Karpas-422 (cell line): ENCODE measurements around the gene POGLUT2. TPM values are rescaled to one million over a fixed set of nuclear protein-coding genes. Genes with fewer than 3 reads are reported as not detected.
"Not testable (repeated sequence)": the region's sequence is repeated elsewhere in the genome, so short reads cannot be mapped to it uniquely, and the experiment has no call there.

Experiments used
- DNase-seq: peaks from one replicate; pipeline ENCODE4 v3.0.0-alpha.2; 2015
- H2AFZ ChIP-seq: fragments of 200-600 bp; sonication (generic); 2 replicates; pipeline ENCODE4 v1.6.1; 2014; ENCODE audit warnings: antibody characterized with exemption, low read length, mixed read lengths
- H3K27ac ChIP-seq: fragments of 200-600 bp; sonication (generic); 2 replicates; pipeline ENCODE4 v1.5.1; 2014; ENCODE audit warnings: mild to moderate bottlenecking, low read length, moderate library complexity
- H3K27me3 ChIP-seq: fragments of 200-600 bp; sonication (generic); 2 replicates; pipeline ENCODE4 v1.6.1; 2014; ENCODE audit warnings: low read length, mixed read lengths
- H3K36me3 ChIP-seq: fragments of 200-600 bp; sonication (generic); 2 replicates; pipeline ENCODE4 v1.6.1; 2014; ENCODE audit warnings: low read length, mixed read lengths; ENCODE audit not compliant: insufficient read depth
- H3K4me1 ChIP-seq: fragments of 200-600 bp; sonication (generic); 2 replicates; pipeline ENCODE4 v1.6.1; 2014; ENCODE audit warnings: mild to moderate bottlenecking, low read length, mixed read lengths
- H3K4me2 ChIP-seq: fragments of 200-600 bp; sonication (generic); 2 replicates; pipeline ENCODE4 v1.6.1; 2014; ENCODE audit warnings: low read length, low read depth, mild to moderate bottlenecking; ENCODE audit not compliant: poor library complexity, severe bottlenecking
- H3K4me3 ChIP-seq: fragments of 200-600 bp; sonication (generic); 2 replicates; pipeline ENCODE4 v1.5.1; 2014; ENCODE audit warnings: mild to moderate bottlenecking, antibody characterized with exemption, low read length, mixed read lengths
- H3K79me2 ChIP-seq: fragments of 200-600 bp; sonication (generic); 2 replicates; pipeline ENCODE4 v1.6.1; 2014; ENCODE audit warnings: mild to moderate bottlenecking, low read length, mixed read lengths
- H3K9ac ChIP-seq: fragments of 200-600 bp; sonication (generic); 2 replicates; pipeline ENCODE4 v1.6.0; 2014; ENCODE audit warnings: low read length
- H3K9me2 ChIP-seq: fragments of 200-600 bp; sonication (generic), shearing (Covaris generic); replicated peaks from 2 replicates; pipeline ENCODE4 v1.6.0; 2014; ENCODE audit warnings: mild to moderate bottlenecking, low read length, moderate library complexity; ENCODE audit not compliant: insufficient read depth
- H3K9me3 ChIP-seq: fragments of 300-700, 200-600 bp; sonication (generic); 2 replicates; pipeline ENCODE4 v1.6.1; 2014; ENCODE audit warnings: low read length, mixed read lengths
- H4K20me1 ChIP-seq: fragments of 200-600 bp; sonication (generic); 2 replicates; pipeline ENCODE4 v1.6.1; 2014; ENCODE audit warnings: mild to moderate bottlenecking, antibody characterized with exemption, low read length, low read depth; ENCODE audit not compliant: insufficient read depth
- total RNA-seq: library from RNA; depleted of rRNA; stranded (reverse); fragments of >200 nt; shearing (Covaris generic); gene quantifications from 2 replicates; pipeline ENCODE4 v1.2.3, GENCODE V29; 2014; ENCODE audit warnings: low replicate concordance

Gene POGLUT2
- total RNA-seq, 1 experiment from 2014 or later, result not detected

- Histone ChIP-seq H3K27me3 (no peaks in the 10 kb centered on the region), H3K36me3 (no peaks in the 10 kb centered on the region), H3K9ac (no peak overlapping the region), H3K4me1 (no peaks in the 10 kb centered on the region), H3K27ac (no peak overlapping the region), H3K79me2 (no peaks in the 10 kb centered on the region), H3K9me3 (no peaks in the 10 kb centered on the region), H4K20me1 (no peaks in the 10 kb centered on the region), H3K4me3 (no peak overlapping the region), H3K9me2 (no peaks in the 10 kb centered on the region), H3K4me2 (no peak overlapping the region), H2AFZ (no peak overlapping the region)
- DNase-seq, result no peak
Observed at GRCh38 chr13:102793611-102794355, 5.0 kb downstream of the POGLUT2 start.

- Histone ChIP-seq H3K9me2 (no peaks in the 10 kb centered on the region), H3K9me3 (no peaks in the 10 kb centered on the region)
Observed at GRCh38 chr13:102792396-102792795, 6.4 kb downstream of the POGLUT2 start.

DNA sequence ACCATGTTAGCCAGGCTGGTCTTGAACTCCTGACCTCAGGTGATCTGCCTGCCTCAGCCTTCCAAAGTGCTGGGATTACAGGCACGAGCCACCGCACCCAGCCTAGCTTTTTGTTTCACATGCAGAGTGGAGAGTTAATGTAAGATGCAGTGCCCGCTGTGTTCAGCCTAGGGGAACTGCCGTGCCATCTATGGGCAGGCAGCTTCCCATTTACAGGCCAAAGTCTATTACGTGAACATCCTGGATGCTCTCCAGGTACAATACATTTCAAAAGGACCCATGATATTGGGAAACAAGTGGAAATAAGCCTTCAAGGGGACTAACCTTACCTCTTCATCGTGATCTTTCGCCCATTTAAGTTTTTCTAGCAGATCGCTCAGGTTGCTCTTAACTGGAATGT, 10.1 kb downstream of the POGLUT2 start:
- H3K4me1 ChIP-seq, result no peaks in the 10 kb centered on the region
- H3K79me2 ChIP-seq, result no peaks in the 10 kb centered on the region
- H3K4me2 ChIP-seq, result no peak overlapping the region
- H3K27me3 ChIP-seq, result no peaks in the 10 kb centered on the region
- DNase-seq, result no peak
- no peaks in the 10 kb centered on the region for H3K9me3 ChIP-seq
- H2AFZ ChIP-seq, result no peak overlapping the region
- no peaks in the 10 kb centered on the region for H3K9me2 ChIP-seq
- no peak overlapping the region for H3K9ac ChIP-seq
- H3K36me3 ChIP-seq, result no peaks in the 10 kb centered on the region
- H4K20me1 ChIP-seq, result no peaks in the 10 kb centered on the region
- no peak overlapping the region for H3K4me3 ChIP-seq
- H3K27ac ChIP-seq, result no peak overlapping the region

More at GRCh38 chr13:102792396-102792795, 6.4 kb downstream of the POGLUT2 start:
- Histone ChIP-seq H3K9ac (no peak overlapping the region), H2AFZ (no peak overlapping the region), H3K4me2 (no peak overlapping the region), H3K4me1 (no peaks in the 10 kb centered on the region), H3K79me2 (no peaks in the 10 kb centered on the region), H4K20me1 (no peaks in the 10 kb centered on the region), H3K27me3 (no peaks in the 10 kb centered on the region), H3K36me3 (no peaks in the 10 kb centered on the region), H3K27ac (no peak overlapping the region), H3K4me3 (no peak overlapping the region)
- DNase-seq, result no peak

DNA sequence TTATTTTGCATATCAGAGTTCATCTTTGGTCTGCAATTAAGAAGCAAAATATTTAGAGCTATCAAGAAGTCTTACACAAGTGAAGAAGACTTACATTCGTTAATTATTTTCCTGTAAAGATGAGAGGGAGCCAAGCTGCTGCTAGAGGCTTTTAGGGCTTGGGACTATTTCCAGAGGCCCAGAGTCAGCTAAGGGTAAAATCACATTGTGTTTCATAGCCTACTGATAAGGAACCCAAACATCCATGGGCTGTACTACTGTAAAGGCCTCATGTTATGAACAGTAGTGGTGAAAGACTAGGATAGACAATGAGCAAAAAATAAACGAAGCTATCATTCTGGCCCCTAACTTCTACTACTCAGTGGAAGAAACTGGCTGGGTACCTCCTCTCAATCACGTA, 14.3 kb downstream of the POGLUT2 start:
- Histone ChIP-seq H3K4me3 (no peak overlapping the region), H3K9me3 (no peaks in the 10 kb centered on the region), H4K20me1 (no peaks in the 10 kb centered on the region), H3K9me2 (no peaks in the 10 kb centered on the region), H3K9ac (no peak overlapping the region), H3K27ac (no peak overlapping the region), H3K4me1 (no peaks in the 10 kb centered on the region), H3K4me2 (no peak overlapping the region), H2AFZ (peak overlapping the region; percentile 63; the same call in 1 of the 2 replicates), H3K79me2 (no peaks in the 10 kb centered on the region), H3K36me3 (no peaks in the 10 kb centered on the region), H3K27me3 (no peaks in the 10 kb centered on the region)
- no peak for DNase-seq

DNA sequence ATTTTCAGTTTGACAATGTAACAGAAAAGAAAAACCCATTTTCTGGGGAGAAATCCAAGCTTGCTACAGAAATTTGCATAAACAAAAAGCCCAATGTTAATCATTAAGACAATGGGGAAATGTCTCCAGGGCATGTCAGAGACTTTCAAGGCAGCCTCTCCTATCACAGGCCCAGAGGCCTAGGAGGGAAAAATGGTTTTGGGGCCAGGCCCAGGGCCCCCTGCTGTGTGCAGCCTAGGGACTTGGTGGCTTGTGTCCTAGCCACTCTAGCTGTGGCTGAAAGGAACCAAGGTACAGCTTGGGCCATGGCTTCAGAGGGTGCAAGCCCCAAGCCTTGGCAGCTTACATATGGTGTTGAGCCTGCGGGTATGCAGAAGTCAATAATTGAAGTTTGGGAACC, 17.2 kb downstream of the POGLUT2 start:
- H3K79me2 ChIP-seq, result no peaks in the 10 kb centered on the region
- H3K4me3 ChIP-seq, result no peak overlapping the region
- no peaks in the 10 kb centered on the region for H3K36me3 ChIP-seq
- H3K27me3 ChIP-seq, result no peaks in the 10 kb centered on the region
- no peaks in the 10 kb centered on the region for H3K4me1 ChIP-seq
- H4K20me1 ChIP-seq, result no peaks in the 10 kb centered on the region
- H3K9me2 ChIP-seq, result no peaks in the 10 kb centered on the region
- no peaks in the 10 kb centered on the region for H3K9me3 ChIP-seq
- no peak overlapping the region for H3K9ac ChIP-seq
- H2AFZ ChIP-seq, result no peak overlapping the region
- no peak for DNase-seq
- no peak overlapping the region for H3K4me2 ChIP-seq
- no peak overlapping the region for H3K27ac ChIP-seq

DNA sequence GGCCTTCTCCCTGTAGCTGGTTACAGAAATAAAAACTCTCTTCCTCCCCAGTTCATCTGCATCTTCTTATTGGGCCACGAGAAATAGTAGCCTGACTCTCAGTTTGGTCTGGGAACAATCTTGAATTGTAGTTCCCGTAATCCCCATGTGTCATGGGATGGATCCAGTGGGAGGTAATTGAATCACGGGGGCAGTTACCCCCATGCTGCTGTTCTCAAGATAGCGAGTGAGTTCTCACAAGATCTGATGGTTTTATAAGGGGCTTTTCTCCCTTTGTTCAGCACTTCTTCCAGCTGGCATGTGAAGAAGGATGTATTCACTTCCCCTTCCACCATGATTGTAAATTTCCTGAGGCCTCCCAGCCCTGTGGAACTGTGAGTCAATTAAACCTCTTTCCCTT, 18.1 kb downstream of the POGLUT2 start:
- H3K4me1 ChIP-seq, H3K9ac ChIP-seq, H3K4me3 ChIP-seq, H3K27me3 ChIP-seq, H3K4me2 ChIP-seq, H3K9me3 ChIP-seq, H3K79me2 ChIP-seq, H3K27ac ChIP-seq, DNase-seq, H4K20me1 ChIP-seq, H2AFZ ChIP-seq, H3K36me3 ChIP-seq, H3K9me2 ChIP-seq: not testable (repeated sequence)

DNA sequence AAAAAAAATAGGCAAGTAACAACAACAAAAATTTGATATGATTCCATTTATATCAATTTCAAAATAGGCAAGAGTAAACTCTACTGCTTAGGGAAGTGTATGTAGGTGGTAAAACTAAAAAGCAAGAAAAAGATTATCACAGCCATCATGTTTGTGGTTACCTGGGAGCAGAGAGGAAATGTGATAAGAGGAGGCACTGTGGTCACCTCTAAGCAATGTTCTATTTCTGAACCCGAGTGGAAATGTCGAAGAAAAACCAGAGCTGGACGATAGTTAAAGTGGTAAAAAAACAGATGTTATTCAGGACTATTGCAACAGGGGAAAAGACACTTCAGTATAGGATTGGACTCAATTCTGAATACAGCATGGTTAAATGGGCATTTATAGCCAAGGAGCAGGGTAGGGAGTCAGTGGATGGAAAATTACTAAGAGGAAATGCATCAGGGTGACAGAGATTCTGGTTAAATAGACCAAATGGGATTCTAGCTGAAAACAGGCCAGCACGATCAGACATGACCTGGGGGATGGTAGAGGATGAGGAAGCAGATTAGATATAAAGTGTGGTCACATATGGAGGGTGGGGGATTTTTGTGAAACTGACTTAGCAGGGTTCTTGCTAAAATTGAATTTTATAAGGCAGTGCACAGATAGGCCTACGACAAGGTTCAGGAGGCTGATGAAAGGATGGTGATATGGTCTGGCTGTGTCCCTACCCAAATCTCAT, 19.2 kb downstream of the POGLUT2 start:
- Histone ChIP-seq H4K20me1 (no peaks in the 10 kb centered on the region), H3K36me3 (no peaks in the 10 kb centered on the region), H3K9ac (no peak overlapping the region), H3K9me2 (no peaks in the 10 kb centered on the region), H3K27ac (no peak overlapping the region), H2AFZ (no peak overlapping the region), H3K4me3 (no peak overlapping the region), H3K4me1 (no peaks in the 10 kb centered on the region), H3K9me3 (no peaks in the 10 kb centered on the region), H3K79me2 (no peaks in the 10 kb centered on the region), H3K4me2 (no peak overlapping the region), H3K27me3 (no peaks in the 10 kb centered on the region)
- no peak for DNase-seq

GRCh38 chr13:102777736-102778135, 21.0 kb downstream of the POGLUT2 start:
- no peak overlapping the region for H3K4me3 ChIP-seq
- no peaks in the 10 kb centered on the region for H4K20me1 ChIP-seq
- no peak overlapping the region for H3K9ac ChIP-seq

More at GRCh38 chr13:102777736-102778135, 21.0 kb downstream of the POGLUT2 start:
- Histone ChIP-seq H3K9me2 (no peaks in the 10 kb centered on the region), H3K4me1 (peaks cover 8% of the 10 kb centered on the region), H3K27me3 (no peaks in the 10 kb centered on the region), H2AFZ (no peak overlapping the region), H3K9me3 (no peaks in the 10 kb centered on the region), H3K27ac (no peak overlapping the region), H3K36me3 (no peaks in the 10 kb centered on the region), H3K4me2 (no peak overlapping the region), H3K79me2 (peaks cover 7% of the 10 kb centered on the region)
- DNase-seq, result no peak
